Measurements from ENCODE around the gene CABLES1.

CABLES1 gene

DNA sequence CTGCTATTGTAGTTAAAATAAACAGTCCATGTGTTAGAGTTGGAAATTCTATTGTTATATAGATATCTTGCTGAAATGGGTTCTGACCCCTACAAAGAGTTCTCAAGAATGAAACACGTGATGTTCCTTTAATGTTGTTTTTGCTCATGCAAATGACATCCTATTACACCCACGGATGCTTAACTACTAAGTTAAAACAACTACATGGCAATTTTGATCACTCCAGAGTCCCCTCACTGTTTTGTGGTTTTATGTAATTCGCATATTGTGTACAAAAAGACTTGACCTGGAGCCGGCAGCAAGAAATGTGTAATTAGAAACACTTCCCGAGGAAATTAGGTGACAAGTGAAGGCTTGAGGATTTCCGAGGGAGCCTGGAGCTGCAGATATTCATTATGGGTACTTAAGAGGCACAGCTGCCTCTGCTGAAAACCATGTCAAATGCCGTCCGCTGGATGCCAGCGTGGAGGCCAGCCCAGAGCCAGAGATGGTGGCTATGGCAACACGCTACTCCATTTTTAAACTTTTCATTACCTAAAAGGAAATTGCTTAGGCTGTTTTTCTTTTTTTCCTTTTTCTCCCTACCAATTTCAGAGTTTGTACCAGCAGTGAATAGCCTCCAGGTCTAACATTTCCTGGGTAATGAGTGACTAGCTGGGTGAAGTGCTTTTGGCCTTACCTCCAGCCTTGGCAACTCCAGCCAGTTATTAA is 21.0 kb upstream of the CABLES1 start:
- DNase-seq, result no peak

DNA sequence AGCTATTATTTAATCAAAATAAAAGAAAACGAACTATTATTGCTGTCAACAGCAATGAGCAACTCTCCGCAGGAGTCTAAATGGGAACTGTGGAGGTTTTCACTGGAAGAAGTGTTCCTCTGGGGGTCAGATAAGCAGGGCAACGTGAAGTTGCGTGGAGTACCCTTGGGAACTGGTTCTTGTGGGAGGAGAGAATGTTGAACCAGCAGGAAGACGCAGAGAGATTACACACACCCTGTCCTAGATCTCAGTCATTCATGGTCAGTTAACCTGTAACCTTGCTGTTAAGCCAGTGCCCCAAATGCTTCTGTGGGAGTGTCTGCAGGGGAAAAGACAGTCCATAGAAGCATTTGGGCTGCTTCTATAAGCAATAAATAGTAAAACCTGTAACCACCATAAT is 20.4 kb upstream of the CABLES1 start:
- DNase-seq, result no peak

DNA sequence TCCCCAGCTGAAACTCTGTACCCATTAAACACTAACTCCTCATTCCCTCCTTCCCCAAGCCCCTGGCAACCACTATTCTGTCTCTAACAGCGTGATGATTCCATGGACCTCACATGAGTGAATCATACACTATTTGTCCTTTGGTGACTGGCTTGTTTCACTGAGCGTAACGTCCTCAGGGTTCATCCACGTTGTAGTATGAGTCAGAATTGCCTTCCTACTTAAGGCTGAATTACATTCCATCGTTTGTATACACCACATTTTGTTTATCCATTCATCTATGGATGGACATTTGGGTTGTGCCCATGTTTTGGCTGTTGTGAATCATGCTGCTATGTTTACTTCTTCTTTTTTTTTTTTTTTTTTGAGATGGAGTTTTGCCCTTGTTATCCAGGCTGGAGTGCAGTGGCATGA is 19.6 kb upstream of the CABLES1 start:
- no peak for DNase-seq

DNA sequence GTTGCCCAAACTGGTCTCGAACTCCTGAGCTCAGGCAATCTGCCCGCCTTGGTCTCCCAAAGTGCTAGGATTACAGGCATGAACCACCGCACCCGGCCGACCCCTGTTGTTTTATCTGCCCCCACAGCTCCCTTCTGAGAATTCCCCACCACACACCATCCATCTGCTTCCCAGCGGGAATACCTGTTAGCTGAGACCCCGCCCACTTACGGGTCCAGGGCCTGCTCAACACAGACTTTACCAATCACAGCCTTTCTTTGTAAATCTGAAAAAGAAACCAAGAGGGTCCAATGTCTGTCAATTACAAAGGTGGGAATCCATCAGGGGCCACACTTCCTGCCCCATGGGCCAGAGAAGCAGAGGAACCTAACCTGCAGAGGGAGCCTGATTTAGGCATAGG is 14.2 kb upstream of the CABLES1 start:
- DNase-seq, result no peak

DNA sequence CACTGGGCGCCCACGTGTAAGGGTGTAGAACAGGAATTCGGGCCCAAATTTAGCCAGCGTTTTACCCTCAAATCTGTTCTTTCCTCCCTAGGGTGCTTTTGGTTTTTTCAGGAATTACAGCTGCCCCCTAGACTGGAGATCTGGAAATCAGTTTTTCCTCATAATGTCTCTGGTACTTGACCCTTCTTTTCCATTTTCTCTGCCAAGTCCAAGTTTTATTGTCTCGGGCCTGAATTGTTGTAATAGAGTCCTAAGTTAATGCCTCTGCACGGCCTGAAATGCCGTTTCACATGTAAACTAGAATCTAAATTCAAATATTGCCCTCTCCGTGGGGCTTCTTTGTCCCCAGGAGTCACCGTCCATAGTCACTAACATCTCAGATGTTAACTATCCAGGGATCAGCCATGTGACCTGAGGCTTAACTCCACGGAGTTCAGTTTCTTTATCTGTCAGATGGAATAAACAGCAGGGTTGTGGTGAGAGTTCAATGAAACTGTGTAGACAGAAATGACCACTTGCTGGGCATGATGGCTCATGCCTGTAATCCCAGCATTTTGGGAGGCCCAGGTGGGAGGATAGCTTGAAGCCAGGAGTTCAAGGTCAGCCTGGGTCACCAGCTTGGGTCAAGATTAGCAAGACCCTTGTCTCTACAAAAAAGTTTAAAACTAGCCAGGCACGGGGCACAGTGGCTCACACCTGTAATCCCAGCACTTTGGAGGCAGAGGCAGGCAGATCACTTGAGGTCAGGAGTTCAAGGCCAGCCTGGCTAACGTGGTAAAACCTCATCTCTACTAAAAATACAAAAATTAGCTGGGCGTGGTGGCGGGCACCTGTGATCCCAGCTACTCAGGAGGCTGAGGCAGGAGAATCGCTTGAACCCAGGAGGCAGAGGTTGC is 12.7 kb upstream of the CABLES1 start:
- DNase-seq, result no peak

DNA sequence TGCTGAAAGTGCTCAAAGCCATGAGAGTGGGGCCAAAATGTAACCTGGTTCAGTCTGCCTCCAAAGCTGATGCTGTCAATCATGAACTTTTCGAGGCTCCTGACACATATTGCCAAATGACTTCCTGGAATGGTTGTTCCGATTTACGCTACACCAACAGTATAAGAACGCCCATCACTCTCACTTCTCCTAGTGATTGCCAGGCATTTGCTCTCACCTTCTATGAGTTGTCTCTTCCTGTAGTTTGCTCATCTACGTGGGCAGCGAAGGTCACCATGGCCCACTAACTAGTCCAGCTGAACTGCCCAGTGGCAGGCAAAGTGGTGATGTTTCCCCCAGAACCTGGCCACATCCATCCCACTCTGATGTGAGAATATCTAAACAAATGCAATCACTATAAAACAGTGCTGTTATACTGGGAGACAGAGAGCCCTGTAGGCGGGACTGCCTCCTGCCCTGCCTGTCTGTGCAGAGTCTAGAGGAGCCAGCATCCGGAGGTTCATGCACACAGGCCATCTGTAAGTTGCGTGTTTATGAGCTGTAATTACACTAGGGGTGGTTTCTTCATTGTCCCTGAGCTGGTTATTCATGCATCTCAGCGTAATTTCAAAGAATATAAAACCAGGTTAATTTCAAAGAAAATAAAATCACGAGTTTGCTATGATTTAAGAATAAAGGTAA is 8.8 kb upstream of the CABLES1 start:
- DNase-seq, result no peak

DNA sequence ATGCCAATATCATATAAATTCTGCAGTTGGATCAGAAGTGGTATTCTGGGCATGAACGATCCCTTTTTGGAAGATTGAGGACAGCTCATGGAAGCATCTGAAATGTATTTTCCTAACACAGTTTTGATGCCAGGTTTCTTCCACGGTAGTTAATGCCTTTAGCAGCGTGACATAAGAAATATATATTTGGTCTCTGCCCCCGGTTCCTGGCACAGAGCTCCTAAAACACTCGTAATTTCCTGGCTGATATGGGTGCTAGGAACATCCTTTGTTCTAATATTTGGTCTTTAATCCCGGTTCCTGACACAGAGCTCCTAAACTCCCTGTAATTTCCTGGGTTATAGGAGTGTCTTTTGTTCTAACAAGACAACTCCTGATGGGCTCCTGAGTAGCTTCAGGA is 8.2 kb upstream of the CABLES1 start:
- DNase-seq, result no peak

DNA sequence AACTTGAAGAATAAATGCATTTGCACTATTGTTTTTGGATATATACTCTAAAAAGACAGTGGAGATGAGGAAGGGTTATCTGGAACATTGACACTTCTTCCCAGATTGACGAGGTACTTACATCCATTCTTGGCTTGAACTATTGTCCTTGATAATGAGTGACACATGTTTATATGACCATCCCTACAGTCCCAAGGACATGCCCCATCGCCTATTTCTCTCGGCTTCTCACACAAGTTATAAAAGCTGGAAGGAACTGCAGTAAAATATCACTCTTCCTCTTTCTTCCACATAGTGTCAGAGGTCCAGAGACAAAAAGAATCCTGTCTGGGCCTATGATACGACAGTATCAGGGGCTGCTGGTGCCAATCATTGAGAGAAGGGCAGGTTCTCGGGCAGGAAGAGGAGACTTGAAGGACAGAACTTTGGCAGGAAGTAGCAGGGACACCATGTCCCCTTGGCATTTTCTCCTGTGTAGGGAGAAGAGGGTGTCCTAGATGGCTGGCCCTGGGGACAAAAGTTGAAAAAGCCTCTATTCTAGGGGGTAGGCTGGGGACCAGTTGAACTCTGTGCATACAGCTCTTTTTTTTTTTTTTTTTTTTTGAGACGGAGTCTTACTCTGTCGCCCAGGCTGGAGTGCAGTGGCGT is 5.8 kb upstream of the CABLES1 start:
- DNase-seq, result no peak

DNA sequence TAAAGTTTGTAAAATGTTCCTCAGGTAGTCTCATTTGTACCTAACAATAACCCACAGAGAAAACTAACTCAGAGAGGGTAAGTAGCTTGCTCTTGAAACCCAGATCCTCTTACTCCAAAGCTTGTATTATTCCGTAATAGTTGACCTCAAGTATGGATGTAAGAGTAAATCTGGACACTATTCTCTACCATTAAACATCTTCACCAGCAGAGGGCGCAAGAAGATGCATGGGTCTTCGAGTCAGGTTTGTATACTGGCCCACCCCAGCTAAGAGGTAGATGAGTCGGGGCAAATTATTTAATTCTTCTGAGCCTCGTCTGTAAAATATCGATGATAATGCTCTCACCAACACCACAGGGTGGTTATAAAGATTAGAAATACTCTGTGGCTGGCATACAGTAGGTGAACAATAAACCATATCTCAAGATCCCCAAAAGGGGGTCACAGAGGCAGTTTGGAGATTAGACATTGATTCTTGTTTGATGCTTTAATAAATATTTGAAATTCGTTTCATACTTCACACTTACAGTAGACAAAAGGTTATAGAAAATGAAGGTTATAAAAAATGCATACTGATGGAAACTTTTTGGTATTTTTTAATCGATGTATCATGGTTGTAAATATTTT is 3.5 kb upstream of the CABLES1 start:
- peak; percentile 86 for DNase-seq

DNA sequence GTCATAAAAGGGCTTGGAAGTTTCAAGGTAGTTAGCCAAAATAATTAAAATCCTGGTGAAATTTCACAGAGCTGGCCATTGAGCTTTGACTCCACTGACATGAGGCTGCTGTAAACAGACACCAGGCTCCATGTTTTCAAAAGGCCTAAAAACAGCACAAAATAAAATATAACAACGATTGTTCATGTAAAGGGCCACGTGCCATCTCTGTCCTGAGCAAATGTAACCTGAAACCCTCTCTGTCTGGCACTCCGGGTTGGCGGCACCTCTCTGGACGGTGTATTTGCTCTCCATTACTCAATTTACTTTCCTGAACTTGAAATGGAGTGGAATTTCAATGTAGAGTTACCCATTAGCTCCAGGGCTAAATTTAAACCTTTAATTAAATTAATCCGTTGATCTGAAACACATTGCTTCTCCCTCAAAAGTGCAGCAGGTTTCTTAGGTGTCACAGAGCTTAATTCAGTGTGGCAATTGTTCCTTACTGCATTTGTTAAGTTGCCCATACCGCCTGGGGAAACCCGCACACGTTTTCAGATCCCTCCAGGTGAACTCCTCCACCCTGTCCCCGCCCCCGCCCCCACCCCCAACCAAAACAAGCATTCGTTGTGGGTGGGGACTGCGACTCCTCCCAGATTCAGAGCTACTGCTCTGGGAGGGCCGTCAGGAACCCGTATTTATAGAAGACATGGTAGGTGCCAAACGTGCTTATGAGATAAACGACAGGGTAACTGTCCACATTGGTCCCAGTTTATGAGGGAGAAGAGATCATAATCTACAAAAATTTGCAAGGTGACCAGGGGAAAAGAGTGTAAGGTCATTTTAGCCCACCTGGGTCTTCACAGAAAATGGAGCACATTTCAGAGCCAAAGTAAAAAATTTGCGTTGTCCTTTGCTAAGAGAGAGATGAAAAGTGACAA is 1.2 kb upstream of the CABLES1 start:
- DNase-seq, result no peak

DNA sequence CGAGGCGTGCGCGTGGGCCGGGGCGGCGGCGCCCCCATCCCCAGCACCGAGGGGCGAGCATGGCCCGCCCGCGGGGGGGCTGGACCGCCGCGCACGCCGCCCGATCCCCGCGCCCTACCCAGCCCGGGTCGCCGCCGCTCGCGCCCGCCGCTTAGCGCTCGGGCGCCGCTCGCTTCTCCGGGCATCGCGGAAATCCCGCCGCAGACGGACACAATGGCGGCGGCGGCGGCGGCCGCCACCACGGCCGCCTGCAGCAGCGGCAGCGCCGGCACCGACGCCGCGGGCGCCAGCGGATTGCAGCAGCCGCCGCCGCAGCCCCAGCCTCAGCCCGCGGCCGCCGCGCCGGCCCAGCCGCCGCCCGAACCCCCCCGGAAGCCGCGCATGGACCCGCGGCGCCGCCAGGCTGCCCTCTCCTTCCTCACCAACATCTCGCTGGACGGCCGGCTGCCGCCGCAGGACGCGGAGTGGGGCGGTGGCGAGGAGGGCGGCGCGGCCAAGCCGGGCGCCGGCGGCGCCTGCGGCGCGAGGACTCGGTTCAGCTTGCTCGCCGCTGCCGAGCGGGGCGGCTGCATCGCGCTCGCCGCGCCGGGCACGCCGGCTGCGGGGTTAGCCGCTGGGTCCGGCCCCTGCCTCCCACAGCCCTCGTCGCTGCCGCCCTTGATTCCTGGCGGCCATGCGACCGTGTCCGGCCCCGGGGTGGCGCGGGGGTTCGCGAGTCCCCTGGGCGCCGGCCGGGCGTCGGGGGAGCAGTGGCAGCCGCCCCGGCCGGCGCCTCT is 453 bp downstream of the CABLES1 start:
- no peak for DNase-seq

DNA sequence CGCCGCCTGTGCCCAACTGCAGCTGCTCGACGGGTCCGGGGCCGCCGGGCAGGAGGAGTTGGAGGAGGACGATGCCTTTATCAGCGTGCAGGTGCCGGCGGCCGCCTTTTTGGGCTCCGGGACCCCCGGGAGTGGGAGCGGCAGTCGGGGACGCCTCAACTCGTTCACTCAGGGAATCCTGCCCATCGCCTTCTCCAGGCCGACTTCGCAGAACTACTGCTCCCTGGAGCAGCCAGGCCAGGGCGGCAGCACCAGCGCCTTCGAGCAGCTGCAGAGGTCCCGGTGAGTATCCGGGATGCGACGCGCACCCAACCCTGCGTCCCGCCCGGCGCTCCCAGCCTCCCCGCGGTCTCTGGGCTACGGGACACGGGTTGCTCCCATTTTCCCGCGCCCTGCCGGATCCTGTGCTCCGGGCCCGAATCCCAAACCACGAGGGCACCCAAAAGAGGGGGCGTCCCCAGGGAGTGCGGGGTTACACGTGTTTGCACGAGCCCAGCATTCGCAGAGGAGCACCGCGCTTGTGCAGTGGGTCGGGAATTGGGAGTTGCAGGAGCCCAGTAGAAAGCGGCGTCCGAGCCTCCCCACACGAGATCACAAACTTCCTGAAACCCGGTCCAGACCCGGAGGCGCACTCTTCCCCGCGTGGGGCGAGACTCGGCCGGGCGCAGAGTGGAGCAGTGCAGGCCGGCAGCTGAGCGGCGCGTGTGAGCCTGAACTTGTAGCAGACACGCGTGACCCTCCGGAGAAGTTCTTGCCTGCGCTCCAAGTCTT is 1.2 kb downstream of the CABLES1 start:
- DNase-seq, result no peak

DNA sequence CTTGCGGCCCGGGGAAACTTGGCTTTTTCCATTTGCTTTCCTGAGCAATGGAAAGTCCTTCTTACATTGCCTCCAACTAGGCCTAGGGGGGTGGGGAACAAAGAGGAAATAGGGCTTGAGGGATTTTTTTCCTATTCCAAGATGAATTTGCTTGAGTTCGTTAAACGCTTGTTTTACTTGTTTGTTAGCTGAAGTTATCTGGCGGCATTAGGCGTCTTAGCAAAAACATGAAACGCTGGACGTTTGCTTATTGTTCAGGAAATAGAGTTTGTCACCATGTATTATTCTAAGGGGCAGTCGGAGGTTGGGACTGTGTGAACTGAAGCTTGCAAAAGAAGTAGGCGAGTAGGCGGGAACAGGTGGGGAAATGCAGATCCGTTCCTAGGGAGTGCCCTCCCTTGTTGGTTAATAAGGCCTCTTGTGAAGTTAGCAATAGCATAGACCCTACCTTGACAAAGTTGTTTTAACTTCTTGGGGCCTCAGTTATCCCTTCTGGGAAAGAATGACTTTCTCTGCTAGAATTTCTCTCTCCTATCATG is 1.9 kb downstream of the CABLES1 start:
- no peak for DNase-seq

DNA sequence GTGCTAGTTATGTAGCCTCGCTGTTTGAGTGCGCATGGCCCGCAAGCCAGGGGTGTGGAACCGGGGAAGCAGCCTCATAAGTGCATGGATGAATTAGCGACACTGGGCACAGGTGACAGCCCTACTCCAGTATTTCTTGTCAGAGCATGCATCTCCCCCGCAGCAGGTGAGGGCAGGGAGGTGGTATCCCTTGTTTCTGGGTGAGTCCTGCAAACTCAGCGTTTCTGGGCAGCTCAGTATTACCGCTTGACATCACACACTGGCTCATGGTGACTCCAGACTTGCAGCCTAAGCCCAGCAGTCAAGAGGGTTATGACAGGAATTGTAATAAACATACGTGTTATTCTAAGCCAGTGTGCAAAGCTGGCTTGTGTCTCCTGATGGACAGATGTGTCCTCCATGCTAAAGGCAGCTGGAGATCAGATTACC is 2.5 kb downstream of the CABLES1 start:
- DNase-seq, result no peak

DNA sequence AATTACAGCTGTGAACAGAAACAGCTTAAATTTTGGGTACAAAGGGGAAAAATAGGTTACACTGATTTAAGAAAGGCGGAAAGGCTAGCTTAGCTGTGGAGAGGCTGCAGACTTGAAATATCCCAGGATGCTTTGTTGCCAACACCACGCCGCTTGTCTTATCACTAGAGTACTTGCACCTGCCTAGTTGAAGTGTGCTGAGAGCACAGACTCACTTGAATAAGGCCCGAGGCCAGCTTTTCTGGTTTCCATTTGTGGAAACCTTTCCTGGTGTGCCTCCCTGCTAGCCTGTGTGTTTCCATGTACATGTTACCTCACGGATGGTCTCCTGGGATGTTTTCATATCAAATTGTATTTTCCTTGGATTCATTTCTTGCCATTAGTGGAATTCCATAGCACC is 3.2 kb downstream of the CABLES1 start:
- no peak for DNase-seq

DNA sequence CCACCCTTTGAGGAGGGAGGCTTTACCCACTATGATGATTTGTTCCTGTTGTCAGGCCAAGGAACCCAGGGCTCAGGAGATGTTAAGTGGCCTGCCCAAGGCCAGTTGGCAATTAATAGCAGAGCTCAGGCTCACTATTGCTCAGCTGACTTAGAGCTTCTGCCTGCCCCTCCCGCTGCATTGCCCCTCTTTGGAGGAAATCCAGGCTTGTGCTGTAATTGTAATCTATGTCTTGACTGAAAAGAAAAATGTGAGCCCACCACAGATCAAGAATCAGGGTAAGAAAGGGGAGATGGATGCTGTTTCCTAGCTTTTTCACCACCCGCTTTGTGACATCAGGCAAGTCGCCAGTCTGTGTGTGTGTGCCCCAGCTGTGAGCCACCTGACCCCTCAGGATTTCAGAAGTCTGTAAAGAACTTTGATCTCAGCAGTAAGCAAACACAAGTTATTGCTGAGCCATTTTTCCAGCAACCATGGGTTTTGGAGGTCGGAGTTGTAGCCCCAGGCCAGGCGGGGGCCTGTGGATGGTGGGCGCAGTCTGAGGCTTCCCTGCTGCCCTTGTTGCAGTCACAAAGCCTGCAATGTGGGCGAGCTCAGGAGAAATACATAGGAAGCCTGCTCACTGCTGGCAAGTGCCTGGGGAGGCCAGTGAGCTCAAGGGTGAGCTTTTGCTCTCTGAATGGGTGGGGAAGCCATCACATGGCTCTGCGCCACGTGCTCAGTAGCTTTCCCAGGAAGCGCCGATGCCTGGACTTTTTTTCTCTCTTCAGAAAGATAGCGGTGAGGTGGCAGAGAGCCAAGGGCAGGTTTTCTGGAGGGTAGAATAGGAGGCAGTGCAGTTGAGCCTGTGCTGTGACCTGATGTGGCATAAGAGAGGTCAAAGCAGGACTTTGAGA is 6.1 kb downstream of the CABLES1 start:
- no peak for DNase-seq

DNA sequence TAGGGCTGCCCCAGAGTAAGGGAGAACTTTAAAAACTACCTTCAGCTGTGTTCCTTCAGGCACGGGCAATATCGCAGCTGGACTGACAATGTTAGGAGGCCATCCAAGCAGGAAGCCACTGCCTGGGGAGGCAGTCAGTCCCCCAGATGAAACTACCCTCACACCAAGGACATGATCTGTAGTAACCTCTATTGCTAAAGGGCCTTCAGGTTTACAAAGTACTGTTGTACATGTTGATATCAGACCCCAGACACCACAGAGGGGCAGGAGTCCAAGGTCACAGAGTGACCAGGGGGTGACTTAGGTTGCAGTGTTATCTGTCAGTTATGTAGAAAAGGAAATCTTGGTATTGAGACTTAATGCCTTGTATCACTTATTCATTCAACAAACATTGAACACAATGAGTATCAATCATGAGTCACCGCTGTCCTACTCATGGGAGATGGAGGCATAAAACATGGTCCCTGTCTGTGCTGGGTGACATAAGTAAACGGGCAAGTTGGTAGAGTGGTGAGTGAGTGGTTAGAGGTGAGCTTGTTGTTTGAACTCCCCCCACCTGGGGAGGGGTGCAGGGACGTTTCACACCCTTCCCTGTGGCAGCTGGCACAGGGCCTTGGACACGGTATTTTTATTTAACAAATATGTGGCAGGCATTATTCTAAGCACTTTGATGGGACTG is 7.1 kb downstream of the CABLES1 start:
- DNase-seq, result no peak

All from OCI-M1 (cell line).